ENCODE data around the gene MYLK.

Gene MYLK

DNA sequence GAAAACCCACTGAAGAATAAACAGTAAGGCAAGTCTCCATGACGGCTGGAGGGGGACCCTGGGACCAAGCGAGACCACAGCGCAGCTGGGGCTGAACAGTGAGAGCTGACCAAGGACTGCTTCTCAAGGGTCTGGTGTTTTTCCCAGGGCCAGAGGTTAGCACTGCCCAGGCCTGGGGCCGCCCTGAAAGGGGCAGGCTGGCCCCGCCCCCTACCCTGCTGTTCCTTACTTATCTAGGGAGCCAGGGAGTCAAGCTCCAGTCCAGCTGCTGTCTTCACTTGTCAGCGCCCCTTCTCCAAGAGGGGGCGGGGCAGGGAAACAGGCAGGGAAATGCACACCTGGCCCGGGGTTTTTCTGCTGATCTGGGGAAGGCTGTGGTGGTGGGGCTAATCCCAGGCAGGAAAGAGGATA lies 247.7 kb downstream of the MYLK start:
- H3K9ac ChIP-seq (ENCODE audit: low read depth, low read length, poor library complexity, severe bottlenecking): no peak overlapping the region
- H3K4me1 ChIP-seq (ENCODE audit: insufficient read depth, low read length, poor library complexity, severe bottlenecking): peaks cover 12% of the 10 kb centered on the region
- no peak for TF ChIP-seq EZH2phosphoT487 (IDR thresholded peaks at IDR 0.05; ENCODE audit: borderline replicate concordance)
- TF ChIP-seq, protein P1, sequence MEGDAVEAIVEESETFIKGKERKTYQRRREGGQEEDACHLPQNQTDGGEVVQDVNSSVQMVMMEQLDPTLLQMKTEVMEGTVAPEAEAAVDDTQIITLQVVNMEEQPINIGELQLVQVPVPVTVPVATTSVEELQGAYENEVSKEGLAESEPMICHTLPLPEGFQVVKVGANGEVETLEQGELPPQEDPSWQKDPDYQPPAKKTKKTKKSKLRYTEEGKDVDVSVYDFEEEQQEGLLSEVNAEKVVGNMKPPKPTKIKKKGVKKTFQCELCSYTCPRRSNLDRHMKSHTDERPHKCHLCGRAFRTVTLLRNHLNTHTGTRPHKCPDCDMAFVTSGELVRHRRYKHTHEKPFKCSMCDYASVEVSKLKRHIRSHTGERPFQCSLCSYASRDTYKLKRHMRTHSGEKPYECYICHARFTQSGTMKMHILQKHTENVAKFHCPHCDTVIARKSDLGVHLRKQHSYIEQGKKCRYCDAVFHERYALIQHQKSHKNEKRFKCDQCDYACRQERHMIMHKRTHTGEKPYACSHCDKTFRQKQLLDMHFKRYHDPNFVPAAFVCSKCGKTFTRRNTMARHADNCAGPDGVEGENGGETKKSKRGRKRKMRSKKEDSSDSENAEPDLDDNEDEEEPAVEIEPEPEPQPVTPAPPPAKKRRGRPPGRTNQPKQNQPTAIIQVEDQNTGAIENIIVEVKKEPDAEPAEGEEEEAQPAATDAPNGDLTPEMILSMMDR (conservative IDR thresholded peaks at IDR 0.05; ENCODE audit: low read length): no peak
- H2AFZ ChIP-seq (ENCODE audit: low read length): no peak overlapping the region
- no peak overlapping the region for H3K4me3 ChIP-seq (ENCODE audit: low read length, poor library complexity, severe bottlenecking)
- no peaks in the 10 kb centered on the region for H4K20me1 ChIP-seq (ENCODE audit: insufficient read depth, low read length, poor library complexity, severe bottlenecking)
- no peaks in the 10 kb centered on the region for H3K27me3 ChIP-seq (ENCODE audit: insufficient read depth, low read length, poor library complexity, severe bottlenecking)
- H3K36me3 ChIP-seq (ENCODE audit: insufficient read depth, low read length): no peaks in the 10 kb centered on the region
- no peaks in the 10 kb centered on the region for H3K9me3 ChIP-seq (ENCODE audit: insufficient read depth, low read depth, low read length)
- H3K79me2 ChIP-seq (ENCODE audit: insufficient read depth, low read length): no peaks in the 10 kb centered on the region
- H3F3A ChIP-seq (ENCODE audit: low read depth): no peaks in the 10 kb centered on the region
- no peak overlapping the region for H3K4me2 ChIP-seq (ENCODE audit: low read depth, low read length, poor library complexity, severe bottlenecking)
- H3K9me2 ChIP-seq (replicated peaks; ENCODE audit: low read depth, low read length): no peaks in the 10 kb centered on the region

DNA sequence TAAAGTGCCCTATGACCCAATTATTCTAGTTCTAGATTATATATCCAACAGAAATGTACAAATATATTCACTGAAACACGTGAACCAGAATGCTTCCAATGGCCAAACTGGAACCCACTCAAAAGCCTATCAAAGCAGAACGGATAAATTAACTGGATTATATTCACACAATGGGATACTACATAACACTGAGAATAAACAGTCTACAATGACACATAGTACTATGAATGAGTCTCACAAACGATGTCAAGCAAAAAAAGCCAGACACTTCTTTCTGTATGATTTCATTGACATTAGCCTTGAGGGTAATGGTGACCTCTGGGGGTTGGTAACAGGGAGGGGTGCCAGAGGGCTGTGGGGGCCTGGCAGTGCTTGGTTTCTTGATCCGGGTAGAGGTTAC lies 248.4 kb downstream of the MYLK start:
- Histone ChIP-seq H3K9ac (ENCODE audit: low read depth, low read length, poor library complexity, severe bottlenecking) (no peak overlapping the region), H3K36me3 (ENCODE audit: insufficient read depth, low read length) (no peaks in the 10 kb centered on the region), H3K9me3 (ENCODE audit: insufficient read depth, low read depth, low read length) (no peaks in the 10 kb centered on the region), H2AFZ (ENCODE audit: low read length) (no peak overlapping the region), H3F3A (ENCODE audit: low read depth) (no peaks in the 10 kb centered on the region), H3K9me2 (replicated peaks; ENCODE audit: low read depth, low read length) (no peaks in the 10 kb centered on the region), H3K4me1 (ENCODE audit: insufficient read depth, low read length, poor library complexity, severe bottlenecking) (peaks cover 12% of the 10 kb centered on the region), H3K4me2 (ENCODE audit: low read depth, low read length, poor library complexity, severe bottlenecking) (no peak overlapping the region), H3K27me3 (ENCODE audit: insufficient read depth, low read length, poor library complexity, severe bottlenecking) (no peaks in the 10 kb centered on the region), H3K4me3 (ENCODE audit: low read length, poor library complexity, severe bottlenecking) (no peak overlapping the region), H3K79me2 (ENCODE audit: insufficient read depth, low read length) (no peaks in the 10 kb centered on the region), H4K20me1 (ENCODE audit: insufficient read depth, low read length, poor library complexity, severe bottlenecking) (no peaks in the 10 kb centered on the region)
- TF ChIP-seq, protein P1 (conservative IDR thresholded peaks at IDR 0.05; ENCODE audit: low read length): no peak
- TF ChIP-seq EZH2phosphoT487 (IDR thresholded peaks at IDR 0.05; ENCODE audit: borderline replicate concordance): no peak

DNA sequence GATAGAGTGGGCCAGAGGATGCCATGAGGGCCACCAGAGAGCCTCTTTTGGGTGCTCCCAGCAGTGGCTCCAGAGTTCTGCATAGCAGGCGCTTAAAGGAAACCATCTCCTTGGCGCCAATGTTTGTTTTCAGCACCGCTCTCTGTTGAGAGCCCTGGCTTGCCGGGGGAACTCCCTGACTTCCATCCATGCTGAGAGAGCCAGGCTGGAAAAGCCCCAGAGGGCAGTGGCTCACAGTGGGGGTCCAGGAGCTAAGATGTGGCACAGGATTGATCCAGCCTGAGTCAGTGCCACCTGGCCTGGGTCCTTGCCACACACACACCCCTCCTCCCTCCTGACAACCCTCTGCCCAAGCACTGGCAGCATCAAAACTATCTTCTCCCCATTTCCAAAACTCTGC lies 248.9 kb downstream of the MYLK start:
- Histone ChIP-seq H3K4me2 (ENCODE audit: low read depth, low read length, poor library complexity, severe bottlenecking) (no peak overlapping the region), H4K20me1 (ENCODE audit: insufficient read depth, low read length, poor library complexity, severe bottlenecking) (no peaks in the 10 kb centered on the region), H3K27me3 (ENCODE audit: insufficient read depth, low read length, poor library complexity, severe bottlenecking) (no peaks in the 10 kb centered on the region), H3K36me3 (ENCODE audit: insufficient read depth, low read length) (no peaks in the 10 kb centered on the region), H3K9me3 (ENCODE audit: insufficient read depth, low read depth, low read length) (no peaks in the 10 kb centered on the region), H2AFZ (ENCODE audit: low read length) (no peak overlapping the region), H3K4me1 (ENCODE audit: insufficient read depth, low read length, poor library complexity, severe bottlenecking) (peaks cover 12% of the 10 kb centered on the region), H3K79me2 (ENCODE audit: insufficient read depth, low read length) (no peaks in the 10 kb centered on the region), H3K4me3 (ENCODE audit: low read length, poor library complexity, severe bottlenecking) (no peak overlapping the region), H3F3A (ENCODE audit: low read depth) (no peaks in the 10 kb centered on the region), H3K9me2 (replicated peaks; ENCODE audit: low read depth, low read length) (no peaks in the 10 kb centered on the region), H3K9ac (ENCODE audit: low read depth, low read length, poor library complexity, severe bottlenecking) (no peak overlapping the region)
- TF ChIP-seq, protein P1 (conservative IDR thresholded peaks at IDR 0.05; ENCODE audit: low read length): no peak
- no peak for TF ChIP-seq EZH2phosphoT487 (IDR thresholded peaks at IDR 0.05; ENCODE audit: borderline replicate concordance)

Data from Loucy (cell line).